Coronary artery (tissue), 2 donors: ENCODE measurements around the gene ZNF468.
"Not testable (repeated sequence)": the region's sequence is repeated elsewhere in the genome, so short reads cannot be mapped to it uniquely, and the experiment has no call there.

ENCODE experiments used
- DNase-seq: peaks from one replicate; pipeline ENCODE4 v3.0.0-alpha.2; 2017; ENCODE audit warnings: low spot score
- H3K27ac ChIP-seq, 2 donors: fragments of 200-600 bp; sonication (generic); one replicate each; pipeline ENCODE4 v1.5.1; 2016 to 2019
- H3K4me3 ChIP-seq: fragments of 200-600 bp; sonication (generic); 2 replicates; pipeline ENCODE4 v1.5.1; 2016; ENCODE audit warnings: mild to moderate bottlenecking, moderate library complexity
- TF ChIP-seq, protein P1 (sequence below): fragments of 200-600 bp; sonication (generic); IDR thresholded peaks from one replicate; pipeline ENCODE4 v1.5.1; 2019; ENCODE audit warnings: antibody characterized with exemption

Gene ZNF468

DNA sequence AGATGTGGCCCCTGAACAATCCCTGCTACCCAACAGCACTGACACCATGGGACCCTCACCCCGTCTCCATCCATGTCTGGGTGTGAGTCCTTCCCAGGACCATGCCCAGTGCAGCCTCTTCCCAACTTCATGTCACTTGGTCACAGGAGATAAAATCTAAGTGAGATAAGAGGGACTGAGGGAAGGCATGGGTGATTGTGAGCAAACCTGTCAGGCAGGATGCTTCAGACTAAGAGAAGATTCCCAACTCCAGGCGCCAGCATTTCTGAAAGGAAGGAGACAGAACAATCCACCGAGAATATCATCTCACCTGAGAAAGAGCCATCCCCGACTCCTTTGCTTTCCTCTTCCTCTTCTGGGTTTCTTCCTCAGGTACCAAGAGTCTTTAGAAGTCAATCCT lies 32.5 kb upstream of the ZNF468 start:
- Histone ChIP-seq H3K4me3 (no peak overlapping the region), H3K27ac (no peak overlapping the region)
- TF ChIP-seq, protein P1, sequence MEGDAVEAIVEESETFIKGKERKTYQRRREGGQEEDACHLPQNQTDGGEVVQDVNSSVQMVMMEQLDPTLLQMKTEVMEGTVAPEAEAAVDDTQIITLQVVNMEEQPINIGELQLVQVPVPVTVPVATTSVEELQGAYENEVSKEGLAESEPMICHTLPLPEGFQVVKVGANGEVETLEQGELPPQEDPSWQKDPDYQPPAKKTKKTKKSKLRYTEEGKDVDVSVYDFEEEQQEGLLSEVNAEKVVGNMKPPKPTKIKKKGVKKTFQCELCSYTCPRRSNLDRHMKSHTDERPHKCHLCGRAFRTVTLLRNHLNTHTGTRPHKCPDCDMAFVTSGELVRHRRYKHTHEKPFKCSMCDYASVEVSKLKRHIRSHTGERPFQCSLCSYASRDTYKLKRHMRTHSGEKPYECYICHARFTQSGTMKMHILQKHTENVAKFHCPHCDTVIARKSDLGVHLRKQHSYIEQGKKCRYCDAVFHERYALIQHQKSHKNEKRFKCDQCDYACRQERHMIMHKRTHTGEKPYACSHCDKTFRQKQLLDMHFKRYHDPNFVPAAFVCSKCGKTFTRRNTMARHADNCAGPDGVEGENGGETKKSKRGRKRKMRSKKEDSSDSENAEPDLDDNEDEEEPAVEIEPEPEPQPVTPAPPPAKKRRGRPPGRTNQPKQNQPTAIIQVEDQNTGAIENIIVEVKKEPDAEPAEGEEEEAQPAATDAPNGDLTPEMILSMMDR = no peak
- DNase-seq = no peak

DNA sequence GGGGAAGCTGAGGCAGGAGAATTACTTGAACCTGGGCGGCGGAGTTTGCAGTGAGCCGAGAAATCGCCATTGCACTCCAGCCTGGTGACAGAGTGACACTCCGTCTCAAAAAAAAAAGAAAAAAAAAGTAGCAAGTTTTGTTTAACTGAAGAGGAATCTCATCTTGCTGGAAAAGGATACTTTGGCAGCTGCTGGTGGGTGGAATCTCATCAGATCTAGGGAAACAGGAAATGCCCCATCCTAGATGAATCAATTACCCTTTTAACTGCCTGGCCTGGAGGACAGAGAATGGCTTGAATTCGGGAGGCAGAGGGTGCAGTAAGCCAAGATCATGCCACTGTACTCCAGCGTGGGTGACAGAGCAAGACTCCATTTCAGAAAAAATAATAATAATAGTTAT lies 31.7 kb upstream of the ZNF468 start:
- no peak overlapping the region for H3K4me3 ChIP-seq
- no peak for DNase-seq
- no peak overlapping the region for H3K27ac ChIP-seq
- TF ChIP-seq, protein P1 = no peak

DNA sequence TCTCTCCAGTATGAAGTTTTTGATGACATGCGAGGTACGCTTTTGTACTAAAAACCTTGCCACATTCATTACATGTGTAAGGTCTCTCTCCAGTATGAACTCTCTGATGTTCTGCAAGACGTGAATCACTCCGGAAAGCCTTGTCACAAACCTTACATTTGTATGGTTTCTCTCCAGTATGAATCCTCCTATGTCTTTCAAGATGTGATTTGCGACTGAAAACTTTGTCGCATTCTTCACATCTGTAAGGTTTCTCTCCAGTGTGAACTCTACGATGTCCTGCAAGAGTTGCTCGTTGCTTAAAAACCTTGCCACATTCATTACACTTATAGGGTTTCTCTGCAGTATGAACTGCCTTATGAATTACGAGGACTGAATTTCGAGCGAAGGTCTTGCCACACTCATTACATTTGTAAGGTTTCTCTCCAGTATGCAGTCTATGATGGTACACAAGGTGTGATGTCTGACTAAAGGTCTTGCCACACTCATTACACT lies 23.5 kb upstream of the ZNF468 start:
- TF ChIP-seq, protein P1 = no peak
- Histone ChIP-seq H3K27ac (no peak overlapping the region), H3K4me3 (no peak overlapping the region)
- DNase-seq = no peak

DNA sequence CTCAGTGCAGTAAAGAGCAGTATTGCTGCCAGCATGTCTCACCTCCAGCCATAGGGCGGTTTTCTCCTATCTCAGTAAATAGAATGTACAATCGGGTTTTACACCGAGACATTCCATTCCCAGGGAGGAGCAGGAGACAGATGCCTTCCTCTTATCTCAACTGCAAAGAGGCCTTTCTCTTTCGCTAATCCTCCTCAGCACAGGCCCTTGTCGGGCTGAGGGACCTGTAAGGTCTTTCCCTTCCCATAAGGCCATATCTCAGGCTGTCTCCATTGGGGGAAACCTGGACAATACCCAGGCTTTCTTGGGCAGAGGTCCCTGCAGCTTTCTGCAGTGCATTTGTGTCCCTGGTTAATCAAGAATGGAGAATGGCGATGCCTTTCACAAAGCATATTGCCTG lies 15.6 kb upstream of the ZNF468 start:
- H3K27ac ChIP-seq, DNase-seq, H3K4me3 ChIP-seq: not testable (repeated sequence)

DNA sequence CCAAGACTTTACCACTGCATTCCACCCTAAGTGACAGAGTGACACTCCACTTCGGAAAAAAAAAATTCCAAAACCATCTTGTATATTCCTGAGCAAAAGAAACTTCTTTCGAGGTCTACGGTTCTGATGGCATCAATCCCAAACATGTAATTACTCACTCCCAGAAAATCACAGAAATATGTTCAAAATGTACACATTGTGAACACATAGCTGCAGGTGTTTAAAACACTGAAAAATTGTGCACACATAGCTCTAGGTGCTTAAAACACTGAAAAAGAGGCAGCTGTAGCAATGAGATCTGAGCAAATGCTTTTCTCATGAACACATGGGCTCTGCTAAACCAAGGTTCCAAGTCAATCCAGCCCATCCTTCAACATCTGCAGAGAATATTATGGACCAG lies 14.0 kb upstream of the ZNF468 start:
- TF ChIP-seq, protein P1 = no peak
- Histone ChIP-seq H3K27ac (no peak overlapping the region), H3K4me3 (no peak overlapping the region)
- DNase-seq = no peak

DNA sequence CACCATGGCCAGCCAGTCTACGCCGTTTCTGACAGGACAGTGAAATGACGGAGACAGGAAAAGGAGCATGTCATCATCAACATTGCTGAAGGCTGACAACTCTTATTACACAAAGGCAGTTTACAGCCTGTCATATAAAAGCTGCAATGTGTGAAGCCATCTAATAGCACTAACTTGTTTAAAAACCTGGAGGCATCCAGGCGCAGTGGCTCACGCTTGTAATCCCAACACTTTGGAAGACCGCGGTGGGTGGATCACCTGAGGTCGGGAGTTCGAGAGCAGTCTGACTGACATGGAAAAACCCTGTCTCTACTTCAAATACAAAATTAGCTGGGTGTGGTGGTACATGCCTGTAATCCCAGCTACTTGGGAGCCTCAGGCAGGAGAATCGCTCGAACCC lies 10.6 kb upstream of the ZNF468 start:
- not testable (repeated sequence) for H3K27ac ChIP-seq, H3K4me3 ChIP-seq, DNase-seq

DNA sequence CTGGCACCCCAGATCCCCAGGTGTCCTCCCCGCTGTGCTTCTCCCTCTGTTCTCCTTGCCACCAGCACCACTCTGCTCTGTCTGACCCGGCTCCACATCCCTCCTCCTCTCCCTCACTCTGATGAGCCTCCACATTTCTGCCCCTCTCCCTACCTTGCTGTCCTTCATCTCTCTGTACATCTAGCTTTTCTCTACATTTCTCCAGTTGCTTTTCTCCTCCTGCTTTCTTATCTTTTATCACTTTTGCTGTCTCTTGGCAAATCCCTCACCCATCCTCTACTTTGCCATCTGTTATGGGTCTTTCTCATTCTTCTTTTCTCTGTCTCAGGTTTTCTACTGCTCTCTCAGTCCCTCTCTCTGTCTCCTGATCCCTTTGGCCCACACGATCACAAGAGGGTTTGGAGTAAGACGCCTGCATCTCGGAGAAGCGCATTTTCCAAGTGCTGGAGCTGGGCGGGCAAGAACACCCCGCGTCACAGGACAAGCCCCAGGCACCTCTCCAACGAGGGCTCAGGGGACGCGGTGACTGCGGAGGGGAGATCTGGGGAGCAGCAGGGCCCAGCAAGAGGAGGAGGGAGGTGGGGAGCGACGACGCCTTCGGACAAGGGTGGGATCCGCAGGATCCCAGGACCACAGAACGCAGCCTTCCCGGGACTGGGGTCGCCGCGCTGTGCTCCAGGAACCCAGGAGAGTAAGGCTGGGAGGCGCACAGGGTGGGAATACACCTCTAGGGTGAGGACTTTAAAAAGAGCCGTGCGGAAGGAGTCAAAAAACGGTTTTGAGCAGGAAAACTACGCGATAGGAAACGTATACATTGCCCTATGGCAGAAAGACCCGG lies 660 bp downstream of the ZNF468 start:
- DNase-seq = not testable (repeated sequence)
- H3K4me3 ChIP-seq = peak overlapping the region; percentile 76
- peak overlapping the region; percentile 9 to 80 for H3K27ac ChIP-seq

DNA sequence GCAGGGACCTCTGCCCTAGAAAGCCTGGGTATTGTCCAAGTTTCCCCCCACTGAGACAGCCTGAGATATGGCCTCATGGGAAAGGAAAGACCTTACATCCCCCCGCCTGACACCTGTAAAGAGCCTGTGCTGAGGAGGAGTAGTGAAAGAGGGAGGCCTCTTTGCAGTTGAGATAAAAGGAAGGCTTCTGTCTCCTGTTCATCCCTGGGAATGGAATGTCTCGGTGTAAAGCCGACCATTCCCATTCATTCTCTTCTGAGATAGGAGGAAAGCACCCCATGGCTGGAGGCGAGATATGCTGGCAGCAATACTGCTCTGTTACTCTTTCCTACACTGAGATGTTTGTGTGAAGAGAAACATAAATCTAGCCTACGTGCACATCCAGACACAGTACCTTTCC lies 10.1 kb downstream of the ZNF468 start:
- H3K27ac ChIP-seq, DNase-seq, H3K4me3 ChIP-seq: not testable (repeated sequence)

DNA sequence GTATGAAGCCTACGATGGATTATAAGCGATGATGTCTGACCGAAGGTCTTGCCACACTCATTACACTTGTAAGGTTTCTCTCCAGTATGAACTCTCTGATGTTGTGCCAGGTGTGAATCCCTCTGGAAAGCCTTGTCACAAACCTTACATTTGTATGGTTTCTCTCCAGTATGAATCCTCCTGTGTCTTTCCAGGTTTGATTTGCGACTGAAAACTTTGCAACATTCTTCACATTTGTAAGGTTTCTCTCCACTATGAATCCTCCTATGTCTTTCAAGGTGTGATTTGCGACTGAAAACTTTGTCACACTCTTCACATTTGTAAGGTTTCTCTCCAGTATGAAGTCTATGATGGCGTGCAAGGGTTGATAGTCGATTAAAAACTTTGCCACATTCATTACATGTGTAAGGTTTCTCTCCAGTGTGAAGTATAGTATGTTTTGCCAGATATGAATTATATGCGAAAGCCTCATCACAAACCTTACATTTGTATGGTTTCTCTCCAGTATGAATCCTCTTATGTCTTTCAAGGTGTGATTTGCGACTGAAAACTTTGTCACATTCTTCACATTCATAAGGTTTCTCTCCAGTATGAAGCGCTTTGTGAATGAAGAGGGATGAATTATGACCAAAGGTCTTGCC lies 16.5 kb downstream of the ZNF468 start:
- peak overlapping the region; percentile 28 for H3K4me3 ChIP-seq
- not testable (repeated sequence) for DNase-seq, H3K27ac ChIP-seq

DNA sequence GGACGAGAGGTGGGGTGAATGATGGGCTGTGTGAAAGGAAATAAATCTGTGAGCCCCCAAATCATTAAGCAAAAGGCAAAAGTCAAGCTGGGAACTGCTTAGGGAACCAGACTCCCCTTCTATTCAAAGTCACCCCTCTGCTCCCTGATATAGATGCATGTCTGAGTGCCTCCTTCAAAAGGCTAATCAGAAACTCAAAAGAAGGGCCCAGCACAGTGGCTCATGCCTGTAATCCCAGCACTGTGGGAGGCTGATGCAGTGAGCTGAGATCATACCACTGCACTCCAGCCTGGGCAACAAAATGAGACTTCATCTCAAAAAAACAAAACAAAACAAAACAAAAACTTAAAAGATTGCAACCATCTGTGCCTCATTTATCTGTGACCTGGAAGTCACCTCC lies 23.1 kb downstream of the ZNF468 start:
- not testable (repeated sequence) for DNase-seq, H3K27ac ChIP-seq, H3K4me3 ChIP-seq

DNA sequence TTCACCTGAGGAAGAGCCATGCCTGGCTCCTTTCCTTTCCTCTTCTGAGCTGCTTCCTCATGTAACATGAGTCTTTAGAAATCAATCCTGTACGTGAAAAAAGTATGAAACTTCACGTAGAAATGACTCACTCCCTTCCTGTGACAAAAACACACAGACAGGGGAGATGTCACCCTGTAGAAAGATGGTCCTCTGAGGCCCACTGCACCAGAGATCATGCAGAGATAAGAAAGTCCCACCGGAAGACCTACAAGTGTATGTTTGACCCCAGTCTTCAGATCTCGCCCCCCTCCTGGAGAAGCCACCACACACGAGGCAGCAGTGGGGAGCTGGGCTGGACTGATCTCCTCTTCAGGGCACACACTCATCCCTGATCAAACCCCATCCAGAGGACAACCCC lies 23.9 kb downstream of the ZNF468 start:
- DNase-seq, H3K27ac ChIP-seq, H3K4me3 ChIP-seq: not testable (repeated sequence)

DNA sequence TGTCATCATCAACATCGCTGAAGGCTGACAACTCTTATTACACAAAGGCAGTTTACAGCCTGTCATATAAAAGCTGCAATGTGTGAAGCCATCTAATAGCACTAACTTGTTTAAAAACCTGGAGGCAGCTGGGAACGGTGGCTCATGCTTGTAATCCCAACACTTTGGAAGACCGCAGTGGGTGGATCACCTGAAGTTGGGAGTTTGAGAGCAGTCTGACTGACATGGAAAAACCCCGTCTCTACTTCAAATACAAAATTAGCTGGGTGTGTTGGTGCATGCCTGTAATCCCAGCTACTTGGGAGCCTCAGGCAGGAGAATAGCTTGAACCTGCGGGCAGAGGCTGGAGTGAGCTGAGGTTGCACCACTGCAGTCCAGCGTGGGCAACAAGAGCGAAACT lies 27.6 kb downstream of the ZNF468 start:
- DNase-seq, H3K4me3 ChIP-seq, H3K27ac ChIP-seq: not testable (repeated sequence)
